HG02884 (cell line): Measurements from ENCODE around the gene NKIRAS1.
"Not testable (repeated sequence)": the region's sequence is repeated elsewhere in the genome, so short reads cannot be mapped to it uniquely, and the experiment has no call there.

Experiments
- ATAC-seq: cut with Tn5 transposase; IDR thresholded peaks from one replicate; pipeline ENCODE4 v1.9.1; 2021; ENCODE audit warnings: mild to moderate bottlenecking, moderate library complexity; ENCODE audit not compliant: unreplicated experiment

The NKIRAS1 gene

DNA sequence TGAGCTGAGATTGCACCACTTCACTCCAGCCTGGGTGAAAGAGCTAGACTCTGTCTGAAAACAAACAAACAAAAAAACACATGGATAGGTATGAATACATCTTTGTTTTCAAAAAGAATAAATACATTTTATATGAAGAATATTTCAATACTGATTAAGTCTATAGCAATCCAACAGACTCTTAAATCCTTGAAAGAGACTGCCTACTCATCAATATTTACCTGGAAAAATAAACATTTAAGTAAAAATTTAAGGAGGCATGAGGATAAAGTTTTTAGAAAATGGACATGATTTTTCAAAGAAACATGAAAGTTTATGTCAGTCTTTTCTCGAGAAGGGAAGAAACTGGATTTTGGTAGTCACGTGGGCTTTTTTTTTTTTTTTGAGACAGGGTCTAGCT is 5.4 kb downstream of the NKIRAS1 start:
- no peak for ATAC-seq

DNA sequence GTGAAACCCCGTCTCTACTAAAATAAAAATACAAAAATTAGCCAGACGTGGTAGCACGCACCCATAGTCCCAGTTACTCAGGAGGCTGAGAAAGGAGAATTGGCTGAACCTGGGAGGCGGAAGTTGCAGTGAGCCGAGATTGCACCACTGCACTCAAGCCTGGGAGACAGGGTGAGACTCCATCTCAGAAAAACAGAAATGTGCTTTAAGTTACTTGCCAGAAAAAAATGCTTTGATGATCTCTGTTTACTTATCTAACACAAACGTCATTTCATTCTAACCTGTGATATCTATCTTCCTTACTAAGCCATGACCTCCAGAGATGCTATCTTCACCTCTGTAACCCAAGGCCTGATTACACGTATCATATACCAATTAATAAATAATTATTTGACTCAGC is 7.4 kb downstream of the NKIRAS1 start:
- no peak for ATAC-seq

DNA sequence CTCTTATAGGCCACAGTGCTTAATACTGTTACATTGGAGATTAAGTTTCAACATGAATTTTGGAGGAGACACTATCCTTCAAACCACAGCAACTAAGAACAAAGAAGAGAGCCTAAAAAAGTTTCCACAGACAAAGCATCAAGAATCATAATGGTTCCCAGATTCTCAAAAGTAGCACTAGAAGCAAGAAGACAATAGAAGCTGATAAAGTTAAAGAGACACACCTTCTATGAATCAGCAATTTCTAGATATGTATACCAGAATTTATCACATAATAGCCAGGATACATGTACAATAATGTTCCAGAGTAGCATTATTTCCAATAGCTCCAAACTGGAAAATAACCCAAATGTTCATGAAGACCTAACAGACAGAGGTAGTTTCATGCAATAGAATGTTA is 12.2 kb downstream of the NKIRAS1 start:
- no peak for ATAC-seq

DNA sequence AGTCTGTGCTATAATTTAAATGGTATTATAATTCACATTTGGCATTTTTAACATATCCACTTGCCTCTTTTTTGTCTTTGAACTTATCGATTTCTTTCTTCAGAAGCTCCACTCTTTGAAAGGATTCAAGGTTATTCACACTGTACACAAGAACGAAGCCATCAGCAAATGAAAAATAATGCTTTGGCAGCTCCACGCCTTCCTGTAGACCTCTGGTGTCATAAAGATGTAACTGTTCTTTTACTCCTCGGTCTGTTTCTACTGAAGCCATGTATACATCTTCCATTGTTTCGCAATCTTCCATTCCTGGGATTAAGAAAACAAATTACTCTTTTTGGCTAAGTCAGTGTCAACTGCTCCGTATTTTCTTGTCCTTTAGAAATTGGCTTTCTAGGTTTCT is 16.0 kb downstream of the NKIRAS1 start:
- ATAC-seq: no peak

DNA sequence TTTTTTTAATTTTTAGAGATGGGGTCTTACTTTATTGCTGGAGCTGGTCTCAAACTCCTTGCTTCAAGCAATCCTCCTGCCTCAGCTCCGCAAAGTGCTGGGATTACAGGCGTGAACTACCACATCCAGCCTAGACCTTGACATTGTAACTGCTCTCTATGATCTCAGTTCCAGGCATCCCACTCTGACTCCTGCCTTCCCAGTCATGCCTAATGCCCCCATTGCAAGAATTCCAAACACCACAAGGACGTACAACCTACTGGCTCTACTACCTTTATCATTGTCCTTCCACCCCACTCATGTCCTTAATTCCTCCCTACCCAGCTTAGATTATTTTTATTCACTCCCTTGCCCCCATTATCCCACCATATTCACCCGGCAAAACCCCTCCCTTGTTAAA is 21.6 kb downstream of the NKIRAS1 start:
- no peak for ATAC-seq

DNA sequence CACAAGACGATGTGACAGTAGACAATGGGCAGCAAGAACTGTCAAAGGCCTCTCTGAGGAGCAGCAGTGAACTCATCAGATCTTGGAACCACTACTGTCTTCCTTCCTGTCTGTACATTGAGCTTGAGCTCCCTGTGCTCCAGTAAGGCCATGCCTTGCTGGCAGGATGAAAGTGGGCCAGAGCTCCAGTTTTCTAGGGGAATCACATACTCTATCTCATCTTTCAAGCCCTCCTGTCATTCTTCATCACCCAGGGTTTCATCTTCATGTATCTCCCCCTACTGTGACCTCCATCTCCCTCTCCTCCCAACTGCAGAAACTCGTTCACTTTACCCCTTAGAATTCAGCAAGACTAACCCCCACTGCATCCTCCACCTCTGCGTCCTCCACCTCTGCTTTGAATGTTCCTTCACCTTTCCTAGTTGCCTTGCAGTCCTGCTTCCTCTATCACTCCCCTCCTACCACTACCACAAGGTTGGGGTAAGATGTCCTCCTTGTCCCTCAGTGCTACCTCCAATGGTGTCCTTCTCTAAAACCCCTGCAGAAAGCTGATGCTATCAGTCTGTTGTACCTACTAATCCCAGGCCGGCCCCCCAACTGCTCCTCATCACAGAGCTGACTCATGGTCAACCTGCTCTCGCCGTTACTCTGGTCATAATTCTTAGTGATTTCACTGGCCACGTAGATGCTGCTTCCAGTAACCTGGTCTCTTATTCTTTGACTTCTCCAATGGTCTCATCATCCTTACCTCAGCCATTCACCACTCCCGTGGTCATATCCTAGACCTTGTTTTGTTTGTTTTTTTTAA is 22.3 kb downstream of the NKIRAS1 start:
- no peak for ATAC-seq

DNA sequence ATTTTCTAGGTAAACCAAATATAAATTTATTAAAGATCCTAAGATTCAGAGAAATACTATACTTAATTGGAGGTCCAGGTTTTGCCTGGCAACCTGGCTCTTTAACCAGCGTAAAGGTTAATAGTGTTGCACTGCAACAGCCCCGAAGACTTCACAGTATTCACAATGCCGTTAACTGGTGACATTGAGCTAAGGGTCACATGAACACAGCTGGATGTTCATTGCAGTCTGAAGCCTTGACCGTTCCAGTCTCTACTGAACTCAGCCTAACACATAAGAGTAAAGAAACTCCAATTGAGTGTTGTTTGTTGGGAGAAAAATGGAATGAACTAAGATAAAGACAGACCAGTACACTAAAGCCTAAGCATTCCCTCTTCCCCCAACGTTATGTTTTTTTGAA is 26.8 kb downstream of the NKIRAS1 start:
- no peak for ATAC-seq

DNA sequence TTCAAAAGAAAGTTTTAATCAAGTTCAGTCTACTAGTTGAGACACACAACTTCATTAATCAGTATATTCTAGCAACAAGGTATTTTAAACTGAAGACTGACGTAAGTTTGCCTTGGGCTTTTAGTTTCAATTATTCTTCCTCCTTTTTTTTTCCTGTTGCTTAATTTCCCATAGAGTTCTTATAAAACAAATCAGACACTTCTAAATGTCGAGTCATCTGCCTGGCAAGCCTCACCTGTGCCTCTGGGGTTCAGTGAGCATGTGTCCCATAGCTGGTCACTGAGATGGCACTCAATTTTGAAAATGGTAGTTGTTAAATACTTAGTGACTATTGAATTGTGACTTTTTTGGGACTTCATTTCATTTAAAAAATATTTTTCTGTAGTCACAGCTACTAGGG is 27.4 kb downstream of the NKIRAS1 start:
- no peak for ATAC-seq

DNA sequence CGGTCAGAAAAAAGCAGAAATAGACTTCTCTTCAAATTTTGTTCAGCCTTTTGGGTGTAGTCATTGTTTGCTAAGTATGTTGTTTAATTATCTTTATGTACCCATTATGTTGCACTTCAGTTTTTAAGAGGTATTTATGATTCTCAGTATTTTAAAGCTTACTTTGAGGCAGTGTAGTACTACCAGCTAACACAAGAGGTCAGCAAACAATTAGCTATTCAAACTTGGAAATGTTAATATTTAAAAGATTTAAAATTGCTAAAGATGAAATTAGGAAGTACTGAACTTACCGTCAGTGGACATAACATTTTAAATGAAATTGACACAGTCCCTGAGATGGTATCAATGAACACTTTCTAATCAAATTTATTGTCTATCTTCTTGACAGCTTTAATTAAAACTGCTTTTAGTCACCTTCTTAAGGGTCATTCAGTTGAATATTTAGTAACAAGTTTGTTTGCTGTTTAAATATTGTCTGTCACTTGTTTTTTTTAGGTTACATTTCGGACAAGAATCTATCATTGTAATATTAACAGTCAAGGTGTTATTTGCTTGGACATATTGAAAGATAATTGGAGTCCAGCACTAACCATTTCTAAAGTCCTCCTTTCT is 28.1 kb downstream of the NKIRAS1 start:
- no peak for ATAC-seq

DNA sequence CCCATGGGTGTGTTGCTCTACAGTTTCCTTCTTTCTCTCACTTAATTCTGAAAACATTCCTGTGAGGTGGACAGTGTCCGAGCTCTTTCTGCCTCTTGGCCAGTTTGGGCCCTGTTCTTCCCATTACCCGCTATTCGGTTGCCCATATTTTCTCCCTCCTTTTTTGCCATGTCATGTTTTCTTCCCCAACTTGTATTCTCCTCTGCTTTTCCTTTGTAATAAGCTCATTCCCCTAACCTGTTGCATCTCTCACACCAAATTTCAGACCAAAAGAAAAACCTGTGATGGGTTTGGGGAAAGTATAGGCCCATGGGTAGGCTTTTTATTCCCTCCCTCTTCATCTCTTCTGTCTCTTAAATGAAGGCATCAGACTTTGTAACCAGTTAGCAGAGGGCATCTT is 30.5 kb downstream of the NKIRAS1 start:
- no peak for ATAC-seq

DNA sequence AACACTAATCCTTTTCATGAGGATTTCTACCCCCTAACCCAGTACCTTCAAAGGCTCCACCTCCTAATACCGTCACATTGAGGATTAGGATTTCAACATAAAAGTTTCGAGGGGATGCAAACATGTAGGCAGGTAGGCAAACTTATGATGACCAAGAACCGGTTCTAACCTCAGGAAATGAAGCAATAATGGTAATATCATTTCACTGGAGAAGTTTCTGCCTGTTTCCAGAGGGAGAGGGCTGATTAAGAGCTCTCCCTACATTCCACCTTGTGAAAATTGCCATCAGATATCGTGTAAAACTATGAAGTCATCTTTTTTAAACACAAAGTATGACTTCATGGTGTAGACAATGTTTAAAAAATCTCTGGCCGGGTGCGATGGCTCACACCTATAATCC is 31.6 kb downstream of the NKIRAS1 start:
- ATAC-seq: no peak

DNA sequence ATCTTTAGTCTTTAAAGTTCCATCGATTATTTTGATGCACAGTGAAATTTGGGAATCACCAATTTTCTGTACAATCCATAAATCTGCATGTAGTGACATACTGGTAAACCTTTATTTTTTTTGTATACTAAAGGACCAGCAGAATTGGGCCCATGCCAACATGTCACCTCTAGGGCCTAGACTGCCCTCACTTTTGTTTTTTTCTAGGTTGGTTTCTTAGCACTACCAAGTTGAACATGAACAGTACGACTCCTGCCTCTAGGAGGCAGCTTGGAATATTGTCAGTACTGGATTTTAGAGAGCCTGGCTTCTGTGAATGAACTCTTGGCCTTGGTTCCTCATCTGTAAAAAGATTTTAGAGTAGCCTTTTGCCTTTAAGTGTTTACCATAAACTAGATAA is 32.3 kb downstream of the NKIRAS1 start:
- ATAC-seq: no peak

DNA sequence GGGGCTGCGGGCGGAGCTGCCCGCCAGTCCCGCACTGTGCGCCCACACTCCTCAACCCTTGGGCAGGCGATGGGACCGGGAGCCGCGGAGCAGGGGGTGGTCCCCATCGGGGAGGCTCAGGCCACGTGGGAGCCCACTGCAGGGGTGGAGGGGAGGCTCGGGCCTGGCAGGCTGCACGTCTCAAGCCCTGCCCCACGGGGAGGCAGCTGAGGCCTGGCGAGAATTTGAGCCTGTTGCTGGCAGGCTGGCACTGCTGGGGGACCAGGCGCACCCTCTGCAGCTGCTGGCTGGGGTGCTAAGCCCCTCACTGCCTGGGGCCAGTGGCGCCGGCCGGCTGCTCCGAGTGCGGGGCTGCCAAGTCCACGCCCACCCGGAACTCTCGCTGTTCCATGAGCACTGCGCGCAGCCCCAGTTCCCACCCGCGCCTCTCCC is 34.3 kb downstream of the NKIRAS1 start:
- no peak for ATAC-seq

DNA sequence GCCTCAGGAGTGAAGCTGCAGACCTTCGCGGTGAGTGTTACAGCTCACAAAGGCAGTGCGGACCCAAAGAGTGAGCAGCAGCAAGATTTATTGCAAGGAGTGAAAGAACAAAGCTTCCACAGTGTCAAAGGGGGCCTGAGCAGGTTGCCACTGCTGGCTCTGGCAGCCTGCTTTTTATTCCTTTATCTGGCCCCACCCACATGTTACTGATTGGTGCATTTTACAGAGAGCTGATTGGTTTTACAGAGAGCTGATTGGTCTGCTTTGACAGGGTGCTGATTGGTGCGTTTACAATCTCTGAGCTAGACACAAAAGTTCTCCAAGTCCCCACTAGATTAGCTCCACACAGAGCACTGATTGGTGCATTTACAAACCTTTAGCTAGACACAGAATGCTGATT is 34.8 kb downstream of the NKIRAS1 start:
- ATAC-seq: not testable (repeated sequence)

DNA sequence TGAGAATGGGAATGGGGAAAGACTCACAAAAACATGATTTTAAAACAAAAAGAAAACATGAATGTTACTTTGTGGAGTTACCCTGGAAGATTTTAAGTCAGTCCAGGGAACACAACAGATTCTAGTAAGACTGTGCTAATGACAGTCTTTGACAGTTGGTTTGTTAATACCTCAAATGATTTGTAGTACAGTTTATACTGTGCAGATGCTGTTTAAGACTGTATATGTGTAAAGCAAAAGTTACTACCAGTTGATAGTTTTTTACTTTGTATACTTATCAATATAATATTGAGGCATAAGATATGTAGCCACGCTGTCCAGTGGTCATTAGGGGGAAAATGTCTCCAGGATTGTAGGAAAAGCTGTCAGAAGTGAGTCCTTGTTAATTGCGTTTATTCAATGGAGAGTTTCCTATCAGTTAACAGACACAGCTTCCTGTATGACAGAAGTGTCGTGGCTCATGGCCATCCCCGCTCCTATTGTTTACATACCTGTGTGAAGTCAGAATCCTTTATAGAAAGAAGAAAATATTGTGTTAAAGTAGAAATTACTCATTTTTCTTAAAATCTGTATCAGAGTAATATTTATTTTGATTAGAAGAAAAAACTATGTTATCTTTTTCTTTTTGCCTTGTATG is 36.0 kb downstream of the NKIRAS1 start:
- ATAC-seq: no peak

DNA sequence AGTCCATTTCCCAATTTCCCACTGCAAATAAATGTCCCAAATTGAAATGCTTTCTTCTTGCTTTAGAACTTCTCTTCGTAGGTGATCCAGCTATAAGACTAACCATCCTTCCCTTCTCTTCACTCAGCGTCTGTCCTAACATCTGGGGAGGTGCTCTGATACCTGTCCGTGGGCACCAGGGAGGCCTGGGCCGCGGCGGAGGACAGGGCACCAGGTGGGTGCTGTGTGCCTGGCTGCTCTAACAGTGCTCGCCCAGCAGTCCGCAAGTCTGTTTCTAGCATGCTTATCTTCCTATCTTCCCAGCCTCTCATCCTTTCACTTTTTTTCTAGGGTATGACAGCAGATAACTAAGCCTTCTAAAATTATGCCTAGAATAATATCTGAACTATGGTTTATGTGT is 37.3 kb downstream of the NKIRAS1 start:
- no peak for ATAC-seq

DNA sequence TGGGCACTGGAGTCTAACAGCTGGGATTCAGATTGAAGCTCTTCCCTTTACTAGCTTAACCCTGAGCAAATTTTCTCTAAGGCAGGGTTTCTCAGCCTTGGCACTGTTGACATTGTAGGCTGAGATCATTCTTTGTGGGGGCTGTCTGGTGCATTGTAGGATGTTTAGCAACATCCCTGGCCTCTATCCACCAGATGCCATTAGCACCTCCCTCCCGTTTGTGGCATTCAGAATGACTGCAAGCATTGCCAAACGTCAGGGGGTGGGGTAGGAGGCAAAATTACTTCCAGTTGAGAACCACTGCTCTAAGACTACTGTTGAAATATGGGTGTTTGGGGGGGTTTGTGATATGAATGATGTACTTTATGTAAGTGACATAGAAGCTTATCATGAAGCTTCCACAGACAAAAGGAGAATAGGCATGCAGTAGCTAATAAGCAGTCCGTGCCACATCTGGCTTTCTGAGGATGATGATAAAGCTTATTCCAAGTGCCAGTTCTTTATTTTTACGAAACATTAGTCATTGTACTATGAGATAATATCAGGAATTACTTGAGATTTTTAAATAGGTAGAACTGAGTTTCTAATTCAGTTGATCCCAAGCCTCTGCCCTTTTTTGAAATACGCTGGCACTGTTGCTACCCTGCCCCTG is 39.3 kb downstream of the NKIRAS1 start:
- ATAC-seq: no peak

DNA sequence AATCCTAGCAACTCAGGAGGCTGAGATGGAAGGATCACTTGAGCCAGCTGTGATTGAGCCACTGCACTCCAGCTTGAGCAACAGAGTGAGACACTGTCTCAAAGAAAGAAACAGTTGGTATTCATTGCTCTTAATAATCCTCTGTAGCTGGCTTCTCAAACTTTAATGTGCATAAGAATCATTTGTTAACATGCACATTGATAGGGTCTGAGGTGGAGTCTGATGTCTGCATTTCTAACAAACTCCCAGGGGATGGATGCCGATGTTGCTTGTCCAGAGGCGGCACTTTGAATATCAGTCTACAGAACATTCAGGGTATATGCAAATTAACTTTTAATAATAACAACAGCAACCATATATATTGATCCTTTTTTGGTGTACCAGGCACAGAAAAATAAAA is 39.9 kb downstream of the NKIRAS1 start:
- no peak for ATAC-seq

DNA sequence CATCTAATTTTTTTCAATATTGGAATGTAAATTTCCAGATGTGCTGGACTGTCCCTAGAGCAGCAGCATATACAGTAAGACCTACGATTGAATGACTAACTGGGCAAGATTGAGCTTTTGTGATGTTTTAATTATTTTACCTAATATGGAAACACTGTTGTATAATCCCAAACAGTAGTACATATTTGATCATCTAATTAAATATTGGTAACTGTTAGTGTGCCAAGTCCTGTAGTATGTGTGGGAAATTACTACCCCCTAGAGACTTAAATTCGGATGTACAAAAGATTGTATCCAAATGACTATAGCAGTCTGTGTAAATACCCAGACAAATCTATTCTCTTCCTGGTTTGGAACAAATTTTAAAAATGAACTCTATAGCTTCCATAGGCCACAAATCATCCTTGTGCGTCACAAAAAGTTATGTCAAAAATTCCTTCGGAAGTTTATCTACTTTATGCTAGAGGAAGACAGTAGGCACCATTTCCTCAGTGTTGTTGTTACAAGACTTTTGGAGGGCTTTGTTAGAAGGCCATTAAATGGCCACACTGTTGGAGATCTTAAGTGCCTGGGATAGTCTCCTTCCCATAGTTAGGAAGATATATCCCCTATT is 41.6 kb downstream of the NKIRAS1 start:
- no peak for ATAC-seq

DNA sequence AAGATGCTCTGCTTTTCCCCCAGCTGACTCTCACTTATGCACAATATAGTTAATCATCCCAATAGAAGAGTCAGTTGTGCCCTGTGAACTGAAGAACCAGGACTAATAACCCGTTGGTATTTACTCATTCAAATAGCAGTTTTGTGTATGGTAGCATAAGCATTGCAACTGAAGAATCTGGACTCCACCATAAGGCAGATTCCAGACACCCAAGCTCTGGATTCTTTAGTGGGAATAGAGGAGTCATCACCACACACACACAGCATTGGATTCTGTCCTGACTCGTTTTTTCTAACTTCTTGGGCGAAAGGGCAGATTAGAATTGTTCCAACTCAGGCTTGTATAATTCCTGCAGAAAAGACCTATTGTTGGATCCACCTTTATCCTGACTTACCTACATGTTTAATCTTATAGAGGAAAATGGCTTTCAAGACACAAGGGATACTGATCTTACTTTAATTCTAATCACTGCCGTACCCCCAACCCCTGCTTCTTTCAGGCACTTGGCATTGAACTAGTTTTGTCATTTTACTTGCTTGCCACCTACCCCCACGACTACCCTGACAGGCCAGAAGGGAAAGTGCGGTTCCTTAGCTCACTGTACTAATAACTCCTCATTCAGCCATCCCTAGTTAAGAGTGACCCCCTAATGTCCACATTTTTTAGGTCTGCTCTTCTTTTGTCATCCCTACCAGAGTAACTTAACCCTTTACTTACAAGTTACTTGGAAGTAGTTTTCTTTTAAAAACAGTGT is 42.3 kb downstream of the NKIRAS1 start:
- no peak for ATAC-seq

DNA sequence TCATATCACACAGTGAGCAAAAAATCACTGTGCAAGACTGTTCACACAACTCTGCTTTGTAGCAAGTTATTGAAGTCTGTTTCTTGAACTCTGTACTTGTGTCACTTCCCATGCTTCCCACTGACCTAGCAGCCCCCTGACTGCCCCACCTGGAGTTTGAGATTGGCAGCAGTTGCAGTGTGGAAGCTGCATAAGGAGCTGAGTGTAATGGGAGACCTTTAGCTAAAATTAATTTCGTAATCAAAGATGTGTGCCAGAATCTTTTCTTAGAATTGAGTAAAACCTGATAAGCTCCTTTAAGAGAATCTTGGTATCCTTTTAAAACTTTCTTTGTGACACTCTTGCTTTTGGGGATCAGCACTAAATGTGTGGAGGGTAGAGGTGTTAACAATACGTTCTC is 42.8 kb downstream of the NKIRAS1 start:
- ATAC-seq: no peak
